Ishikawa (cell line): ENCODE data around the gene ASCC1.
A peak's percentile ranks its signal among the peaks of the same experiment; 100 is the strongest.

Experiments
- CEBPB ChIP-seq: IDR thresholded peaks from 2 replicates; pipeline ENCODE4 v1.6.1; 2012
- CREB1 ChIP-seq: IDR thresholded peaks from 2 replicates; pipeline ENCODE4 v1.6.1; 2012; ENCODE audit warnings: low read depth
- EGR1 ChIP-seq: IDR thresholded peaks from 2 replicates; pipeline ENCODE4 v1.6.1; 2012
- EP300 ChIP-seq: IDR thresholded peaks from 2 replicates; pipeline ENCODE4 v1.6.1; 2012; ENCODE audit warnings: borderline replicate concordance
- FOXM1 ChIP-seq: IDR thresholded peaks from 2 replicates; pipeline ENCODE4 v1.6.1; 2012; ENCODE audit warnings: low read depth, borderline replicate concordance
- NFIC ChIP-seq: IDR thresholded peaks from 2 replicates; pipeline ENCODE4 v1.6.1; 2012
- RAD21 ChIP-seq: IDR thresholded peaks from 2 replicates; pipeline ENCODE4 v1.6.1; 2012; ENCODE audit warnings: low read depth
- REST ChIP-seq: IDR thresholded peaks from 2 replicates; pipeline ENCODE4 v1.6.1; 2012; ENCODE audit warnings: low read depth, mild to moderate bottlenecking
- TAF1 ChIP-seq: IDR thresholded peaks from 2 replicates; pipeline ENCODE4 v1.6.1; 2012; ENCODE audit warnings: low read depth, mild to moderate bottlenecking
- TCF12 ChIP-seq: IDR thresholded peaks from 2 replicates; pipeline ENCODE4 v1.6.1; 2012; ENCODE audit warnings: low read depth
- TEAD4 ChIP-seq: IDR thresholded peaks from 2 replicates; pipeline ENCODE4 v1.6.1; 2012
- YY1 ChIP-seq: IDR thresholded peaks from 2 replicates; pipeline ENCODE4 v1.6.1; 2012; ENCODE audit warnings: low read depth
- ZBTB7A ChIP-seq: IDR thresholded peaks from 2 replicates; pipeline ENCODE4 v1.6.1; 2012; ENCODE audit warnings: low read depth
- TF ChIP-seq, protein P1 (sequence below): IDR thresholded peaks from 2 replicates; pipeline ENCODE4 v1.6.1; 2012
- TF ChIP-seq, protein P2 (sequence below): IDR thresholded peaks from 2 replicates; pipeline ENCODE4 v1.6.1; 2012

The ASCC1 gene

DNA sequence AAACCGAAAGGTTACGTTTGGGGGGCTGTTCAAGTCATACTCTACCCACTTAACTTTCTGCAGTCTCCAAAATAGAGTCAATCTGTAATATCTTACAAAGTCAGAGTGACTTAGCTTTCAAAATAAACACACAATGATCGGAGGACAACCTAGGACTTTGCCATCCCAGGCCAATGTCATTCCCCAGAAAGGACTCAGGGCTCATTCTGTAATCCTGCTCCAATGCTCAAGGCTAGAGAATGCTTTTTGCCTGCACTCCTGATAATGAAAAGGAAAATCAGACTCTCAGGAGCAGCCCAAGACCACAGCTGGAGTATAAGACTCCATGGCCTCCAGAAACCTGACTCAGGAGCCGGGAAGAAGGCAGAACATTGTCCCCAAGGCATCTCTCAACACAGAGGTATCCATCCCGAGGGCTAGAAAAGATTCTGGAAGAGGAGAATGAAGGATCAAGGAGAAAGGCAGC, 28.5 kb upstream of the ASCC1 start:
- TF ChIP-seq CEBPB (no peak), NFIC (no peak), ZBTB7A (no peak), TAF1 (no peak), REST (no peak), FOXM1 (no peak), EP300 (no peak), EGR1 (no peak), YY1 (no peak), CREB1 (no peak), RAD21 (no peak)

- TF ChIP-seq FOXM1 (no peak), RAD21 (peak; percentile 18; the same call in 1 of the 2 replicates)
Observed at GRCh38 chr10:72243822-72244437, 27.9 kb upstream of the ASCC1 start.

GRCh38 chr10:72242675-72243074, 26.6 kb upstream of the ASCC1 start:
- TF ChIP-seq NFIC (no peak), REST (no peak), ZBTB7A (no peak), TEAD4 (no peak), TCF12 (no peak), TAF1 (no peak), CEBPB (no peak), RAD21 (no peak)
- TF ChIP-seq, protein P1, sequence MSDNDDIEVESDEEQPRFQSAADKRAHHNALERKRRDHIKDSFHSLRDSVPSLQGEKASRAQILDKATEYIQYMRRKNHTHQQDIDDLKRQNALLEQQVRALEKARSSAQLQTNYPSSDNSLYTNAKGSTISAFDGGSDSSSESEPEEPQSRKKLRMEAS, result no peak
- TF ChIP-seq, protein P2, sequence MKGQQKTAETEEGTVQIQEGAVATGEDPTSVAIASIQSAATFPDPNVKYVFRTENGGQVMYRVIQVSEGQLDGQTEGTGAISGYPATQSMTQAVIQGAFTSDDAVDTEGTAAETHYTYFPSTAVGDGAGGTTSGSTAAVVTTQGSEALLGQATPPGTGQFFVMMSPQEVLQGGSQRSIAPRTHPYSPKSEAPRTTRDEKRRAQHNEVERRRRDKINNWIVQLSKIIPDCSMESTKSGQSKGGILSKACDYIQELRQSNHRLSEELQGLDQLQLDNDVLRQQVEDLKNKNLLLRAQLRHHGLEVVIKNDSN, result no peak

DNA sequence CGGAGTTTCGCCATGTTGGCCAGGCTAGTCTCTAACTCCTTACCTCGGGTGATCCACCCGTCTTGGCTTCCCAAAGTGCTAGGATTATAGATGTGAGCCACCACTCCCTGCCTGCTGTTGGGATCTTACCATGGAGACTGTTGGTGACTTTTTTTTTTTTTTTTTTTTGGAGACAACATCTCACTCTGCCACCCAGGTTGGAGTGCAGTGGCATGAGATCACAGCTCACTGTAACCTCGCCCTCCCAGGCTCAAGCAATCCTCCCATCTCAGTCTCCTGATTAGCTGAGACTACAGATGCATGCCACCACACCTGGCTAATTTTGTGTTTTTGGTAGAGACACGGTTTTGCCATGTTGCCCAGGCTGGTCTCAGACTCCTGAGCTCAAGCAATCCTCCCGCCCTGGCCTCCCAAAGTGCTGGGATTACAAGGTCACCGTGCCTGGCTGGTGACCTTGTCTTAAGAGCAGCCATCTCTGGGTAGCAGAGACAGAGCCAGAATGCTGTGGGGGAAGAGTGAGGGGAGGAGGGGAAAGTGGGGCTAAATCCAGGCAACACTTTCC, 25.7 kb upstream of the ASCC1 start:
- TF ChIP-seq YY1 (no peak), REST (no peak), NFIC (no peak), CEBPB (no peak), FOXM1 (no peak), CREB1 (no peak), RAD21 (no peak), TAF1 (no peak), EGR1 (no peak), TEAD4 (no peak), ZBTB7A (no peak), EP300 (no peak), TCF12 (no peak)
- TF ChIP-seq, protein P2, result no peak
- TF ChIP-seq, protein P1, result no peak

GRCh38 chr10:72240371-72240770, 24.3 kb upstream of the ASCC1 start:
- TF ChIP-seq TEAD4 (no peak), FOXM1 (no peak), EGR1 (no peak), RAD21 (no peak), YY1 (no peak), TAF1 (no peak), CREB1 (no peak), CEBPB (no peak), ZBTB7A (no peak), EP300 (no peak), REST (no peak), NFIC (no peak), TCF12 (no peak)
- TF ChIP-seq, protein P1, result no peak
- TF ChIP-seq, protein P2, result no peak
